Ramos (cell line): ENCODE measurements around the gene RAB11FIP5.
"Not testable (repeated sequence)": the region's sequence is repeated elsewhere in the genome, so short reads cannot be mapped to it uniquely, and the experiment has no call there.

Source experiments
- in situ Hi-C: fragments of 300-500 bp; cut with MboI; formaldehyde crosslinking; loops from one replicate; pipeline ENCODE4 v1.14.3; 2022; ENCODE audit warnings: low sequenced_read_pairs; ENCODE audit not compliant: unreplicated experiment

Gene RAB11FIP5

GRCh38 chr2:73112913-73113854, at the start of gene RAB11FIP5:
TSS of gene RAB11FIP5 (minus strand) at chr2:73112948. CDS start at chr2:73112777, 171 bp downstream.
- in situ Hi-C loops = no loop called here

GRCh38 chr2:73156539-73157124, 43.9 kb upstream of the RAB11FIP5 start:
- in situ Hi-C loops = no loop called here

- in situ Hi-C loops = no loop called here
Observed at GRCh38 chr2:73142937-73143336, 30.2 kb upstream of the RAB11FIP5 start.

- in situ Hi-C loops = no loop called here
Observed at GRCh38 chr2:73141896-73142295, 29.1 kb upstream of the RAB11FIP5 start.

- in situ Hi-C loops = no loop called here
Observed at GRCh38 chr2:73135236-73135635, 22.5 kb upstream of the RAB11FIP5 start.

GRCh38 chr2:73134471-73134870, 21.7 kb upstream of the RAB11FIP5 start:
- in situ Hi-C loops = no loop called here

- in situ Hi-C loops = no loop called here
Observed at GRCh38 chr2:73133566-73134197, 20.9 kb upstream of the RAB11FIP5 start.

- in situ Hi-C loops = no loop called here
Observed at GRCh38 chr2:73131807-73132206, 19.1 kb upstream of the RAB11FIP5 start.

GRCh38 chr2:73130790-73131189, 18.0 kb upstream of the RAB11FIP5 start:
- in situ Hi-C loops = no loop called here

- in situ Hi-C loops = no loop called here
Observed at GRCh38 chr2:73128841-73129535, 16.2 kb upstream of the RAB11FIP5 start.

GRCh38 chr2:73122536-73122935, 9.8 kb upstream of the RAB11FIP5 start:
- in situ Hi-C loops = no loop called here

GRCh38 chr2:73119611-73120239, 7.0 kb upstream of the RAB11FIP5 start:
- in situ Hi-C loops = not testable (repeated sequence)

- in situ Hi-C loops = no loop called here
Observed at GRCh38 chr2:73117441-73117840, 4.7 kb upstream of the RAB11FIP5 start.

- in situ Hi-C loops = no loop called here
Observed at GRCh38 chr2:73116182-73116960, 3.6 kb upstream of the RAB11FIP5 start.

GRCh38 chr2:73114273-73114867, 1.6 kb upstream of the RAB11FIP5 start:
- in situ Hi-C loops = no loop called here

GRCh38 chr2:73112026-73112912, 479 bp downstream of the RAB11FIP5 start:
- in situ Hi-C loops = no loop called here

- in situ Hi-C loops = no loop called here
Observed at GRCh38 chr2:73111073-73112025, 1.4 kb downstream of the RAB11FIP5 start.
